Occipital lobe (tissue), 2 donors: Measurements from ENCODE around the gene SMYD3. TPM values are rescaled to one million over a fixed set of nuclear protein-coding genes. Genes with fewer than 3 reads are reported as not detected.

Source experiments
- DNase-seq: peaks from one replicate; lab custom pipeline; 2025; lab: John Stamatoyannopoulos, UW
- total RNA-seq: library from RNA; depleted of rRNA; stranded (reverse); fragments of >200 nt; gene quantifications from one replicate; pipeline ENCODE4 v1.2.3, GENCODE V29; 2014

SMYD3 gene
- total RNA-seq, 1 donor from 2014 or later, result 25.3 TPM

GRCh38 chr1:246515390-246516005 lies 8.4 kb upstream of the SMYD3 start:
- no peak for DNase-seq

DNA sequence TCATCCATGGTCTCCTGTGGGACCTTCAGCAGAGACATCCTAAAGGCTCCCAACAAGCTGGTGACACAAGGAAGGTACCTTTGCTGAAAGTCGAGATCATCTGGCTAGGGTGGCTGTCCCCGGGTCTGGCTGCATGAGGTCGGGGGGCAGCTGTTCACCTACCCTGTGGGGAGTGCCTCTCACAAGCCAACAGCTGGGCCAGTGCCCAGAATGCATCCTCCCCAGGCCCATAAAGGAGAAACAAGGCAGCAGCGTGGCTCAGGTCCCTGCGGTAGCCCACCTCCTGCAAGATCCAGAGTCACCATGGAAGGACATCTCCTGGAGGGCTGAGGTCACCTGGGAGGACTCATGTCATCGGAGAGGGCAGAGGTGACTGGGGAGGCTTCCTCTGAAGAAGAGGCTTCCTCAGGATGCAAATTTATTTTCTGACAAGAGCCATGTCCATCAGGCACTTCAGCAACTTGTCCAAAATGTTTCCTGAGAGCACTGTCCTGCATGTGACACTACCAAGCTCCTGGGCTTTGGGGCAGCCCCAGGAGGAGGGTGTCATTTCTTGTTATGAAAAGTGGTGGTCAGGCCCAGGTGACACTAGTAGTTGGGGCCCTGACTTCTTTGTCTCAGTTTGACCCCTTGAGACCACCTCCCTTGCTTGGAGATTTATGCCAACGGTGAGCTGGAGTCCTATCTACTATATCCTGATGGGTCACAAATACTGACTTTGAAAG lies 6.7 kb upstream of the SMYD3 start:
- DNase-seq, result no peak

DNA sequence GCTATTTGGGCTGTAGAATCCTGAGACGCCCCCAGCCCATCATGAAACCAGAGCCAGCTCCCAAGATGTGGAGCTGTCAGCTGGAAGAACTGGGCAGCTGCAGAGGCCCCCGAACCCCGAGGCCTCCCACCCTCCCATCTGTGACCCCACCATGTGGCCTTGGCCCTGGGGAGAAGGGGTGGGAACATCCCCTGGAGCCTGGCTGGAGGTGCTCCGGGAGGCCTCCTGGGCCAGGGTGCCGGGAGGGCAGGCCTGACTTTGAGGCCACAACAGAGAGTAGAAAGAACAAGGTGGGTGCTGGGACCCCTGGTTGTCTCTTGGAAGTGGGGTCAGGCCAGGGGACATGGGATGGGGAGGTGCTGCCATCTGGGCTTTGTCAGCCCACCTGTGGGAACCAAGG lies 6.0 kb upstream of the SMYD3 start:
- DNase-seq, result no peak

DNA sequence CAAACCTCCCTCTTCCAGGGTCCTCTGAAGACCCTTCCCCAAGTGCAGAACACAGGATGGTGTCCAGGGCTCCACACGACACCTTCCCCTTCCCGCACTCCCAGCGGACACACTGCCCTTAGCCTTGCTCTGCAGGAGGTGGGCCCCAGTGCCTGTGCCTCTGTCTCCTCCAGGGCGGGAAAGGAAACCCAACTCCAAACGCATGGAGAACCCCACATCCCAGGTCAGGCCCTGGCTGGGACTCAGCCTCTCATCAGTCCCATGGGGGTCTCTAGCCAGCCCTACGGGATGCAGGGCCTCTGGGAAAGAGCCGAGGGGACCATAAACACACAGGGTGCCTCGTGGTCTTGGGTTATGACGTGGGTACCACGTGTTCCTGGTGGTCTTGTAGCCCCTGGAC lies 5.6 kb upstream of the SMYD3 start:
- DNase-seq, result no peak

- DNase-seq, result no peak
Observed at GRCh38 chr1:246512230-246512629, 5.2 kb upstream of the SMYD3 start.

DNA sequence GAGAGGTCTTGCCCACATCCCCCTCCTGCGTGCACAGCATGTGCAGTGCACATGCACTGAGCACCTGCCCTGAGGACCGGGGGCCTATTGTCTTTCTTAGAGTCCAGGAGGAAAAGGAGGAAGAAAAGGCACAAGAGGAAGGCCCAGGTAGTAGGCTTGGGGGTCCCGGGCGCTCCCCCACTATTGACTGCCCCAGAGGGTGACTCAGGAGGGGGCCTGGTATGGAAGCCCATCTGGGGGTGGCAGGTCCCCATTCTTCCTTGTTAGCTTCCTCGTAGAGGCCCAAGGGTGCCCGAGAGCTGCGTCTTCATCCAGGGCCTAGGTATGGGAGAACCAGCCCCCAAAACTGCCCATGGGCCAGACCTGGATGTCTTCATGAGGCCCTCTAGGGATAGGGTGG lies 4.1 kb upstream of the SMYD3 start:
- no peak for DNase-seq

- no peak for DNase-seq
Observed at GRCh38 chr1:246510147-246511030, 3.3 kb upstream of the SMYD3 start.

DNA sequence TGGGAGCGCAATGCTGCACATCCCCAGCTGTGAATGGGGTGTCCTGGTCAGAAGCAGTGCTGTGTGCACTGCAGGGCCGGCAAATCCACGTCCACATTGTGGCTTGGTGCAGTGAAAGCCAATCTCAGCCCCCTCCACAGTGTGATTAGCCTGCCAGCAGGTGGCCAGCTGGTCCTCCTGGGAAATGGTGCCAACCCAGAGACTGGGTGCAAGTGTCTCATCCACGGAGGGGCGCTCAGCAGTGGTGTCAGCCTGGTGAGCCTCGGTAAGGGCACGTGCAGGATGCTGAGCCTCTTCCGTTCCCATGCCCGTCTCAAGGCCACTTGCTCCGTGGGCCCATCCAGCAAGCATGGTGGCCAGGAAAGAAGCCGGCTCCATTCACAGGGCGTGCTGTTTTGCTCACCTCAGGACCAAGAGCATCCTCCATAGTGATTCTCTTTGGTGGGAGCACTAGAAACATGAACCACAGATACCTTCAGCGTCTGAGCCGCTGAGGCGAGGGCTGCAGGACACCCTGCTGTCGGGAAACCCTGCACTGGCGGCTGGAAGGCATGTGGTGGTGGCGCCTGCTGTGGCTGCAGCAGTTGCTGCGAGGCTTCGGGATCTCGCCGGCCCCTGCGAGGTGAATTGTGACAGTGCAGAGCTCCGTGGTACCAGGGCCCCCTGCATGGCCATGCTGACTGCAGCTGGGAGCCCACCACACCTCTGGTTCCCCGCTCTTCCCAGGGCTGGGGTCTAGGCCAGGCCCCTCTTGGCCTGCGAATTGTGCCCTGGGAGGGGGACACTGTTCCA lies 2.0 kb upstream of the SMYD3 start:
- DNase-seq, result no peak

DNA sequence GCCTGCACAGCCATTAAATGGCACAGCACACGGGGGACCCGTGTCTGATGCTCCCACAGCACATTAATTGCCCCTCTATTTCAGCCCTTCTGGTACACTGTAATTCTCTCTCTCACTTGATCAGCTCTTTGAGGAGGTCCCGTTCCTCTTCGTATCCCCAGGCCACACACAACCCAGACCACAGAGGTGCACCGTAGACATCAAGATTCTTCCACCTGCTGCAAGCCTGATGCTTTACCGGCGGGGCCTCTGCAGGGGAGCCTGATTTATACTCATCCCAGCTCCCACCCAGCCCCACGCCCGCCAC lies 759 bp downstream of the SMYD3 start:
- no peak for DNase-seq

- no peak for DNase-seq
Observed at GRCh38 chr1:246503341-246503740, 3.7 kb downstream of the SMYD3 start.

- no peak for DNase-seq
Observed at GRCh38 chr1:246497331-246497915, 9.7 kb downstream of the SMYD3 start.

DNA sequence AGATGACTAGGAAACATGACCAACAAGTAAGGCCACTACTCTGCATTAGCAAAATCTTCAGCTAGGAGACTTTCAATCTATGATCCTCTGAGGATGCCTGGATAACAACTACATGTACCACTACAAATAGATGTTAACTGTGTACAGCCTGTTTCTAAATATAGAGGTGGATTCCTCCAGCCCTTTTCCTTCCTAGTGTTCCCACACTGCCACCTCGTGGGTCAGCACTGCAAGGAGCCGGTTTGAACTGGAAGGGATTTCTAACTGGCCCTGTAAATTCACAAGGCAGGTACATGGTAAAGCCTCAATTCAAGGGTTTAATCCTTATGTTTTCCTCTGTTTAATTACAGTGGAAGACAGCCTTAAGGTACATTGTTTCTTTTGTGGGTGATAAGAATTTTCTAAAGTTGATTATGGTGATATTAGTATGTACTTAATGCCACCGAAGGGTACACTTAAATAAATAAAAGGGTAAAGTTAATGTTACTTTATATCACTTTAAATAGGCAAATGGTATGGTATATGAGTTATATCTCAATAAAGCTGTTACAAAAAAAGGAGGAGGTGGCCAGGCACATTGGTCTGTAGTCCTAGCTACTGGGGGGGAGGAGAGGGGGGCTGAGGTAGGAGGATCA lies 14.4 kb downstream of the SMYD3 start:
- peak; percentile 38 for DNase-seq

GRCh38 chr1:246491551-246492053 lies 15.5 kb downstream of the SMYD3 start:
- no peak for DNase-seq

DNA sequence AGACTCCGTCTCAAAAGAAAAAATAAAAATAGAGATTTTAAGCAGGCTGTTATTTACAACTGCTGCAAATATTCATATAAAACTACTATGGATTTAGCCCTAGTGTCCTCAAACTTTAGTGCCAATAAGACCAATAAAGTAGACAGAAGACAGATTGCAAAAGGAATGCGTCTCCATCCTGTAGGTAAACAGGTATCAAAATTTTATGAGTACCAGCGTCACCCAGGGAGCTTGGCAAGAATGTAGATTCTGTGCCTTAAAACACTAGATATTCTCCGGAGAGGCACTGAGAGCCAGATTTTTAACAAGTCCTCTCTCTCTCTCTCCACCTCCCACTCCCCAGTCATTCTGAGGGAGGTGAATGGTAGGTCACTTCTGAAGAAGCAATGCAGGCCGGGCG lies 18.4 kb downstream of the SMYD3 start:
- no peak for DNase-seq

- no peak for DNase-seq
Observed at GRCh38 chr1:246483569-246483933, 23.5 kb downstream of the SMYD3 start.

- no peak for DNase-seq
Observed at GRCh38 chr1:246482805-246483568, 24.1 kb downstream of the SMYD3 start.

- DNase-seq, result no peak
Observed at GRCh38 chr1:246479061-246479460, 28.0 kb downstream of the SMYD3 start.

- DNase-seq, result no peak
Observed at GRCh38 chr1:246477634-246478033, 29.4 kb downstream of the SMYD3 start.

- no peak for DNase-seq
Observed at GRCh38 chr1:246476771-246477170, 30.3 kb downstream of the SMYD3 start.

DNA sequence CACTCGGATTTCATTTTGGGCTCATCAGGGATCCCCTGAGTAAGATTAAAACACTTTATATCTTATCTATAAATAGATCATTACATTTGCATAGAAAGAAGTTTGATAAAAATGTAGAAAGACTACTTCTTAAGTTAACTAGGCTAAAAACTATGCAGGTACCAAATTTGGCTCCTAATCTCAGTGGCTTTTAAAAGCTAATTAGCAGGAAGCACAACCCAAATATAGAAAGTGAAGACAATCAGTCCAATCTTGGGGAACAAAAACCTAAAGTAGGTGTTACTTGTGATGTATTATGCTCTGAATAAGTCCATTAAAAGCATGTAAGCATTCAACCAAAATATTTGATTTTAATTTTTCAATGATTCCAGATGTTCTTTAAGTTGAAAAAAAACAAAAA lies 35.4 kb downstream of the SMYD3 start:
- DNase-seq, result no peak
